HepG2 (cell line): ENCODE measurements around the gene SLC25A38. TPM values are rescaled to one million over a fixed set of nuclear protein-coding genes. Genes with fewer than 3 reads are reported as not detected.

ENCODE experiments used
- ATAC-seq: fragments of 200-7000 bp; cut with Tn5 transposase; 3 replicates; pipeline ENCODE4 v1.9.1; 2020; ENCODE audit warnings: mild to moderate bottlenecking, moderate library complexity
- BruUV-seq: library from RNA; stranded (reverse); fragments of 400-500 nt; replicated peaks from 2 replicates; lab custom pipeline; 2021; lab: Mats Ljungman, UMichigan
- CTCF ChIA-PET: fragments of 300-600 bp; formaldehyde crosslinking; extraction: SDS; loops from one replicate; lab custom pipeline; 2021; ENCODE audit warnings: low total read pairs, inconsistent platforms, low intra/inter-chr PET ratio; lab: Yijun Ruan, JAX
- POLR2A ChIA-PET: fragments of 350-600 bp; sonication (Branson Sonifier 250); formaldehyde crosslinking; loops from one replicate; lab custom pipeline; 2020; ENCODE audit warnings: antibody characterized with exemption, inconsistent platforms; lab: Yijun Ruan, JAX
- DNase-seq: peaks from one replicate; pipeline ENCODE4 v3.0.0-alpha.2; 2015; ENCODE audit warnings: low spot score
- FAIRE-seq: peaks from 3 replicates; lab custom pipeline; 2011; peaks lifted over from hg19 to GRCh38; lab: Jason Lieb, UNC
- H2AFZ ChIP-seq: one replicate; pipeline ENCODE4 v1.6.1; 2011; ENCODE audit warnings: low read length, inconsistent platforms
- H3K27ac ChIP-seq: fragments of 300-600 bp; 3 replicates; pipeline ENCODE4 v1.8.0; 2011; ENCODE audit warnings: mixed run types, mild to moderate bottlenecking, mixed read lengths, low read length, inconsistent platforms; ENCODE audit not compliant: insufficient read depth; ENCODE audit errors: extremely low read length
- H3K27me3 ChIP-seq, 2 experiments: fragments of 200-600 bp in 1 of 2; 2 replicates in 1 of 2; 3 replicates in 1 of 2; pipeline versions ENCODE4 v1.6.0 to v1.8.0; 2011; ENCODE audit warnings: low read length in 2 of 2, mild to moderate bottlenecking in 2 of 2, moderate library complexity in 2 of 2, inconsistent platforms in 1 of 2; ENCODE audit not compliant: insufficient read depth in 2 of 2, control insufficient read depth in 1 of 2
- H3K36me3 ChIP-seq, 2 experiments: fragments of 200-600 bp in 1 of 2; replicated peaks in 1 of 2; 2 replicates in 1 of 2; 3 replicates in 1 of 2; pipeline versions ENCODE4 v1.5.1 to v1.8.0; 2011; ENCODE audit warnings: low read length in 2 of 2, inconsistent platforms in 1 of 2; ENCODE audit not compliant: insufficient read depth in 2 of 2, control insufficient read depth in 1 of 2
- H3K4me1 ChIP-seq: 2 replicates; pipeline ENCODE4 v1.5.1; 2012; ENCODE audit warnings: low read length, inconsistent platforms; ENCODE audit not compliant: insufficient read depth
- H3K4me2 ChIP-seq: 2 replicates; pipeline ENCODE4 v1.6.0; 2011; ENCODE audit warnings: low read depth, low read length, inconsistent platforms
- H3K4me3 ChIP-seq, 3 experiments: fragments of 200-600 bp in 1 of 3; sonication (generic), shearing (Covaris generic) in 1 of 3; replicated peaks in 1 of 3; 2 replicates each; pipeline ENCODE4 v1.5.1; 2011 to 2016; ENCODE audit warnings: low read length in 3 of 3, inconsistent platforms in 2 of 3, low read depth in 2 of 3, mild to moderate bottlenecking in 2 of 3, control low read depth in 1 of 3, mixed read lengths in 1 of 3; ENCODE audit not compliant: insufficient read depth in 1 of 3
- H3K79me2 ChIP-seq: one replicate; pipeline ENCODE4 v1.6.1; 2011; ENCODE audit warnings: low read length, inconsistent platforms; ENCODE audit not compliant: insufficient read depth
- H3K9ac ChIP-seq: 2 replicates; pipeline ENCODE4 v1.6.0; 2011; ENCODE audit warnings: mild to moderate bottlenecking, low read depth, low read length, inconsistent platforms; ENCODE audit not compliant: insufficient read depth
- H3K9me3 ChIP-seq: 2 replicates; pipeline ENCODE4 v1.5.1; 2012; ENCODE audit warnings: mild to moderate bottlenecking, low read length
- H4K20me1 ChIP-seq: 2 replicates; pipeline ENCODE4 v1.6.0; 2011; ENCODE audit warnings: inconsistent platforms, mild to moderate bottlenecking, low read length, moderate library complexity; ENCODE audit not compliant: insufficient read depth
- HDAC1 ChIP-seq: sonication (generic); formaldehyde crosslinking; IDR thresholded peaks from 2 replicates; pipeline ENCODE4 v1.5.1; 2020; ENCODE audit warnings: mild to moderate bottlenecking, missing genetic modification reagents
- KLF11 ChIP-seq: IDR thresholded peaks from 2 replicates; pipeline ENCODE4 v1.6.1; 2016; ENCODE audit warnings: missing compliant biosample characterization
- PRMT3 ChIP-seq: sonication (generic); formaldehyde crosslinking; IDR thresholded peaks from 2 replicates; pipeline ENCODE4 v1.8.1; 2022; ENCODE audit warnings: low read depth, mild to moderate bottlenecking, moderate library complexity, missing genetic modification reagents, borderline replicate concordance
- RBM39 ChIP-seq: fragments of 200-400 bp; formaldehyde crosslinking; IDR thresholded peaks from one replicate; pipeline ENCODE4 v1.6.1; 2018; ENCODE audit warnings: antibody characterized with exemption, mild to moderate bottlenecking, low read depth, low read length; ENCODE audit not compliant: poor library complexity, severe bottlenecking
- RFX5 ChIP-seq: IDR thresholded peaks from 2 replicates; pipeline ENCODE4 v1.6.1; 2011; ENCODE audit warnings: low read depth, low read length, improper control_type of control experiment
- TEAD3 ChIP-seq: optimal IDR thresholded peaks from 2 replicates; pipeline ENCODE3; 2016; ENCODE audit warnings: borderline replicate concordance
- ZBTB3 ChIP-seq: sonication (generic); formaldehyde crosslinking; IDR thresholded peaks from 2 replicates; pipeline ENCODE4 v1.4.0; 2020; ENCODE audit warnings: low read depth, mild to moderate bottlenecking, moderate library complexity, missing genetic modification reagents, borderline replicate concordance
- ZIK1 ChIP-seq: sonication (generic); formaldehyde crosslinking; IDR thresholded peaks from 2 replicates; pipeline ENCODE4 v1.5.0; 2020; ENCODE audit warnings: mild to moderate bottlenecking, low read depth, missing genetic modification reagents, borderline replicate concordance
- ZNF30 ChIP-seq: sonication (generic); formaldehyde crosslinking; IDR thresholded peaks from 2 replicates; pipeline ENCODE4 v1.5.0; 2020; ENCODE audit warnings: mild to moderate bottlenecking, missing genetic modification reagents
- WGBS: methylation state at CpG from one replicate; pipeline ENCODE4 v1.1.6; 2017; ENCODE audit warnings: low lambda C conversion rate; 5-methylcytosine and 5-hydroxymethylcytosine counted together
- in situ Hi-C: cut with HindIII; loops from 2 replicates; pipeline ENCODE4 v1.10.0; 2017; ENCODE audit warnings: low pct_unique_long_range_greater_than_20kb; ENCODE audit not compliant: extremely low pct_ligation_motif_present
- intact Hi-C: fragments of 100-400 bp; cut with micrococcal nuclease; formaldehyde crosslinking; loops from one replicate; pipeline ENCODE4 v1.10.0; 2022; ENCODE audit not compliant: unreplicated experiment
- polyA plus RNA-seq, 8 experiments: library from polyadenylated mRNA; depleted of rRNA in 3 of 8; stranded (reverse) in 7 of 8; unstranded in 1 of 8; fragments of >200 nt; fragmentation: Illumina TruSeq in 4 of 8; extraction: Trizol in 4 of 8; gene quantifications; 2 replicates each; pipeline versions ENCODE4 v1.2.1 to v1.2.3, GENCODE V29; 2011 to 2016; ENCODE audit warnings: low read depth in 4 of 8, missing spikeins in 1 of 8, mixed read lengths in 1 of 8; ENCODE audit not compliant: insufficient read depth in 1 of 8
- total RNA-seq, 5 experiments: library from RNA; depleted of rRNA; stranded (reverse); fragments of >200 nt; fragmentation: Illumina TruSeq; extraction: Trizol; gene quantifications; 2 replicates each; pipeline ENCODE4 v1.2.3, GENCODE V29; 2016; ENCODE audit warnings: low read depth in 1 of 5
- TF ChIP-seq, protein P1 (sequence below): sonication (generic); formaldehyde crosslinking; IDR thresholded peaks from 2 replicates; pipeline ENCODE4 v1.5.1; 2020; ENCODE audit warnings: mild to moderate bottlenecking, missing genetic modification reagents, moderate library complexity
- TF ChIP-seq, protein P2 (sequence below): sonication (generic); formaldehyde crosslinking; IDR thresholded peaks from 2 replicates; pipeline ENCODE4 v1.4.0; 2020; ENCODE audit warnings: missing genetic modification reagents
- TF ChIP-seq, protein P3 (sequence below): sonication (generic); formaldehyde crosslinking; IDR thresholded peaks from 2 replicates; pipeline ENCODE4 v1.4.0; 2020; ENCODE audit warnings: missing genetic modification reagents, borderline replicate concordance
- TF ChIP-seq, protein P4 (sequence below): sonication (generic); formaldehyde crosslinking; IDR thresholded peaks from 2 replicates; pipeline ENCODE4 v1.8.1; 2023; ENCODE audit warnings: mild to moderate bottlenecking, moderate library complexity, missing genetic modification reagents
- TF ChIP-seq, protein P5 (sequence below): sonication (generic); formaldehyde crosslinking; IDR thresholded peaks from 2 replicates; pipeline ENCODE4 v1.5.0; 2020; ENCODE audit warnings: missing genetic modification reagents

SLC25A38 gene
- total and polyA plus RNA-seq, 2 of the 13 experiments (the other 11 are each of a cell fraction or from before 2014, with no cell fraction given) = 32.5 to 35.4 TPM

DNA sequence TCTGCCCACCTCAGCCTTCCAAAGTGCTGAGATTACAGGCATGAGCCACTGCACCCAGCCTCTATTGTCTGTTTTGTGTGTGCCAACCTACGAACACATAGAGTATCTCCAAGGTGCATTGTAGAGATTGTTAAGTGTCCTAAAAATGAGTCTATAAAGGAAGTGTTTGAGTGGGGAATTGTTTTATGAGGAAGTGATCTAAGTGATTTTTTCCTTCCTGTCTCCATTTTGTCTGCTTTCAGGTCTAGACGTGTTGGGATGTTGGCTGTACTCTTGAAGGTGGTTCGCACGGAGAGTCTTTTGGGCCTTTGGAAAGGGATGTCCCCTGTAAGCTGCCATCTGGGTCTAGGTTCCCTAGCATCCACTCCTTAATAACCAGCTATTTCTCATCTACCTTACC lies 7.0 kb downstream of the SLC25A38 start (continued):
- TF ChIP-seq, protein P1, sequence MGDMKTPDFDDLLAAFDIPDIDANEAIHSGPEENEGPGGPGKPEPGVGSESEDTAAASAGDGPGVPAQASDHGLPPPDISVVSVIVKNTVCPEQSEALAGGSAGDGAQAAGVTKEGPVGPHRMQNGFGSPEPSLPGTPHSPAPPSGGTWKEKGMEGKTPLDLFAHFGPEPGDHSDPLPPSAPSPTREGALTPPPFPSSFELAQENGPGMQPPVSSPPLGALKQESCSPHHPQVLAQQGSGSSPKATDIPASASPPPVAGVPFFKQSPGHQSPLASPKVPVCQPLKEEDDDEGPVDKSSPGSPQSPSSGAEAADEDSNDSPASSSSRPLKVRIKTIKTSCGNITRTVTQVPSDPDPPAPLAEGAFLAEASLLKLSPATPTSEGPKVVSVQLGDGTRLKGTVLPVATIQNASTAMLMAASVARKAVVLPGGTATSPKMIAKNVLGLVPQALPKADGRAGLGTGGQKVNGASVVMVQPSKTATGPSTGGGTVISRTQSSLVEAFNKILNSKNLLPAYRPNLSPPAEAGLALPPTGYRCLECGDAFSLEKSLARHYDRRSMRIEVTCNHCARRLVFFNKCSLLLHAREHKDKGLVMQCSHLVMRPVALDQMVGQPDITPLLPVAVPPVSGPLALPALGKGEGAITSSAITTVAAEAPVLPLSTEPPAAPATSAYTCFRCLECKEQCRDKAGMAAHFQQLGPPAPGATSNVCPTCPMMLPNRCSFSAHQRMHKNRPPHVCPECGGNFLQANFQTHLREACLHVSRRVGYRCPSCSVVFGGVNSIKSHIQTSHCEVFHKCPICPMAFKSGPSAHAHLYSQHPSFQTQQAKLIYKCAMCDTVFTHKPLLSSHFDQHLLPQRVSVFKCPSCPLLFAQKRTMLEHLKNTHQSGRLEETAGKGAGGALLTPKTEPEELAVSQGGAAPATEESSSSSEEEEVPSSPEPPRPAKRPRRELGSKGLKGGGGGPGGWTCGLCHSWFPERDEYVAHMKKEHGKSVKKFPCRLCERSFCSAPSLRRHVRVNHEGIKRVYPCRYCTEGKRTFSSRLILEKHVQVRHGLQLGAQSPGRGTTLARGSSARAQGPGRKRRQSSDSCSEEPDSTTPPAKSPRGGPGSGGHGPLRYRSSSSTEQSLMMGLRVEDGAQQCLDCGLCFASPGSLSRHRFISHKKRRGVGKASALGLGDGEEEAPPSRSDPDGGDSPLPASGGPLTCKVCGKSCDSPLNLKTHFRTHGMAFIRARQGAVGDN (CRISPR knock-in tag) = no peak

DNA sequence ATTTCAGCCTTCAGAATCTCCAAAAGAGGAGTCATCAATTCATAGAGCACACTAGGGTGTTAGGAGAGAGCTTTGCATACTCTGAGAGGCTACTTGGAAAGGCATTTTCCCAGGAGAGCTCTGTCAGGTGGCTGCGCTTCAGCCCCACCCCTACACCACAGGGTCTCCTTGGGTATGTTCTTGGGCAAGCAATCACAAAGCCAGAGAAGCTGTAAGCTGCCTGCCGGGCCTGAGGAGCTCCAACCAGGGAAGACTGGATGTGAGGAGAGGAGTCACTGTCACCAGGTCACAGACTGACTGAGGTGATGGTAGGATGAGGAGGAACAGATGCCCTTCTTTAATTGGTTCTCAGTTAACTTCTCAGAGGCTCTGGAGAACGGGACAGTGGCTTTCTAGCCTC lies 13.5 kb downstream of the SLC25A38 start:
- ATAC-seq = no peak
- Histone ChIP-seq H3K36me3 (peaks cover 8 to 52% of the 10 kb centered on the region in 2 experiments), H3K9me3 (no peaks in the 10 kb centered on the region), H3K4me1 (no peaks in the 10 kb centered on the region), H4K20me1 (no peaks in the 10 kb centered on the region), H3K79me2 (no peaks in the 10 kb centered on the region), H3K4me3 (no peak overlapping the region), H3K27me3 (no peaks in the 10 kb centered on the region), H3K9ac (no peak overlapping the region), H3K4me2 (no peak overlapping the region), H3K27ac (no peak overlapping the region), H2AFZ (no peak overlapping the region)
- intact Hi-C loops = no loop called here
- in situ Hi-C loops = no loop called here
- no peak for DNase-seq
- no TSS peak for BruUV-seq
- FAIRE-seq = no peak
- ChIA-PET CTCF (no interaction called here), POLR2A (interaction anchor here (2.6 kb wide), 1 partner anchor 10 kb away, joined by 6 read pairs; the partner anchor contains the start of gene RPSA)
- WGBS = 94% methylated on average over 2 of the region's 3 CpGs
- TF ChIP-seq RFX5 (no peak), ZBTB3 (CRISPR knock-in tag) (no peak), ZIK1 (CRISPR knock-in tag) (no peak), PRMT3 (no peak), RBM39 (no peak), KLF11 (CRISPR knock-in tag) (no peak), ZNF30 (CRISPR knock-in tag) (no peak), TEAD3 (CRISPR knock-in tag) (no peak), HDAC1 (no peak)
- TF ChIP-seq, protein P2, sequence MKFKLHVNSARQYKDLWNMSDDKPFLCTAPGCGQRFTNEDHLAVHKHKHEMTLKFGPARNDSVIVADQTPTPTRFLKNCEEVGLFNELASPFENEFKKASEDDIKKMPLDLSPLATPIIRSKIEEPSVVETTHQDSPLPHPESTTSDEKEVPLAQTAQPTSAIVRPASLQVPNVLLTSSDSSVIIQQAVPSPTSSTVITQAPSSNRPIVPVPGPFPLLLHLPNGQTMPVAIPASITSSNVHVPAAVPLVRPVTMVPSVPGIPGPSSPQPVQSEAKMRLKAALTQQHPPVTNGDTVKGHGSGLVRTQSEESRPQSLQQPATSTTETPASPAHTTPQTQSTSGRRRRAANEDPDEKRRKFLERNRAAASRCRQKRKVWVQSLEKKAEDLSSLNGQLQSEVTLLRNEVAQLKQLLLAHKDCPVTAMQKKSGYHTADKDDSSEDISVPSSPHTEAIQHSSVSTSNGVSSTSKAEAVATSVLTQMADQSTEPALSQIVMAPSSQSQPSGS = no peak
- TF ChIP-seq, protein P3, sequence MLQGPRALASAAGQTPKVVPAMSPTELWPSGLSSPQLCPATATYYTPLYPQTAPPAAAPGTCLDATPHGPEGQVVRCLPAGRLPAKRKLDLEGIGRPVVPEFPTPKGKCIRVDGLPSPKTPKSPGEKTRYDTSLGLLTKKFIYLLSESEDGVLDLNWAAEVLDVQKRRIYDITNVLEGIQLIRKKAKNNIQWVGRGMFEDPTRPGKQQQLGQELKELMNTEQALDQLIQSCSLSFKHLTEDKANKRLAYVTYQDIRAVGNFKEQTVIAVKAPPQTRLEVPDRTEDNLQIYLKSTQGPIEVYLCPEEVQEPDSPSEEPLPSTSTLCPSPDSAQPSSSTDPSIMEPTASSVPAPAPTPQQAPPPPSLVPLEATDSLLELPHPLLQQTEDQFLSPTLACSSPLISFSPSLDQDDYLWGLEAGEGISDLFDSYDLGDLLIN = no peak
- TF ChIP-seq, protein P4, sequence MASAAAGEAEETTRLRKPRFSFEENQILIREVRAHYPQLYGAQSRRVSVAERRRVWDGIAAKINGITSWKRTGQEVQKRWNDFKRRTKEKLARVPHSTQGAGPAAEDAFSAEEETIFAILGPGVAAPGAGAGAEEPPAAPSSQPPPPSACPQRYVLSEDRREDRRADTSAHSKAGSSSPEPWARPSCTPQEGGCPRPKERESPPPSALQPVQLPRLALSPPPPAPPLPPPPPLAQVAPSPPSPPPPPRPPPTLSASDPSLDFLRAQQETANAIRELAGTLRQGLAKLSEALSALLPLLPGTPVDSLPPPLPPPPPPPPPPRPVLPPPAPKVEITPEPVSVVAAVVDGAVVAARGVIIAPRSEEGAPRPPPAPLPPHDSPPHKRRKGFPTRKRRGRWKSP (CRISPR knock-in tag) = no peak
- TF ChIP-seq, protein P5, sequence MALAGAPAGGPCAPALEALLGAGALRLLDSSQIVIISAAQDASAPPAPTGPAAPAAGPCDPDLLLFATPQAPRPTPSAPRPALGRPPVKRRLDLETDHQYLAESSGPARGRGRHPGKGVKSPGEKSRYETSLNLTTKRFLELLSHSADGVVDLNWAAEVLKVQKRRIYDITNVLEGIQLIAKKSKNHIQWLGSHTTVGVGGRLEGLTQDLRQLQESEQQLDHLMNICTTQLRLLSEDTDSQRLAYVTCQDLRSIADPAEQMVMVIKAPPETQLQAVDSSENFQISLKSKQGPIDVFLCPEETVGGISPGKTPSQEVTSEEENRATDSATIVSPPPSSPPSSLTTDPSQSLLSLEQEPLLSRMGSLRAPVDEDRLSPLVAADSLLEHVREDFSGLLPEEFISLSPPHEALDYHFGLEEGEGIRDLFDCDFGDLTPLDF (CRISPR knock-in tag) = no peak
